GM08714 (cell line): Measurements from ENCODE around the gene CENPA.
"Not testable (repeated sequence)": the region's sequence is repeated elsewhere in the genome, so short reads cannot be mapped to it uniquely, and the experiment has no call there.

Experiments used
- H3K4me3 ChIP-seq: fragments of 200-500 bp; sonication (Bioruptor generic); 2 replicates; pipeline ENCODE4 v1.5.1; 2014; ENCODE audit warnings: mild to moderate bottlenecking, low read length, inconsistent platforms
- ZNF274 ChIP-seq: IDR thresholded peaks from 2 replicates; pipeline ENCODE4 v1.6.1; 2012; ENCODE audit warnings: mild to moderate bottlenecking, low read depth, low read length

CENPA gene

DNA sequence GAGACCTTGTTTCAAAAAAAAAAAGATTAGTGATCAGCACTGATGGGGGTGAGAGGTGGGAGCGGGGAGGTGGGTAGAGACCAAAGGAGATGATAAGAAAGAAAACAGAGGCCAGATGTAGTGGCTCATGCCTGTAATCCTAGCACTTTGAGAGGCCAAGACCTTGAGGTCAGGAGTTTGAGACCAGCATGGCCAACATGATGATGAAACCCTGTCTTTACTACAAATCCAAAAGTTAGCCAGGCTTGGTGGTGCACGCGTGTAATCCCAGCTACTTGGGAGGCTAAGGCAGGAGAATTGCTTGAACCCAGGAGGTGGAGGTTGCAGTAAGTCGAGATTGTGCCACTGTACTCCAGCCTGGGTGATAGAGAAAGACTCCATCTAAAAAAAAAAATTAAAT is 31.3 kb upstream of the CENPA start:
- no peak overlapping the region for H3K4me3 ChIP-seq
- no peak for TF ChIP-seq ZNF274

DNA sequence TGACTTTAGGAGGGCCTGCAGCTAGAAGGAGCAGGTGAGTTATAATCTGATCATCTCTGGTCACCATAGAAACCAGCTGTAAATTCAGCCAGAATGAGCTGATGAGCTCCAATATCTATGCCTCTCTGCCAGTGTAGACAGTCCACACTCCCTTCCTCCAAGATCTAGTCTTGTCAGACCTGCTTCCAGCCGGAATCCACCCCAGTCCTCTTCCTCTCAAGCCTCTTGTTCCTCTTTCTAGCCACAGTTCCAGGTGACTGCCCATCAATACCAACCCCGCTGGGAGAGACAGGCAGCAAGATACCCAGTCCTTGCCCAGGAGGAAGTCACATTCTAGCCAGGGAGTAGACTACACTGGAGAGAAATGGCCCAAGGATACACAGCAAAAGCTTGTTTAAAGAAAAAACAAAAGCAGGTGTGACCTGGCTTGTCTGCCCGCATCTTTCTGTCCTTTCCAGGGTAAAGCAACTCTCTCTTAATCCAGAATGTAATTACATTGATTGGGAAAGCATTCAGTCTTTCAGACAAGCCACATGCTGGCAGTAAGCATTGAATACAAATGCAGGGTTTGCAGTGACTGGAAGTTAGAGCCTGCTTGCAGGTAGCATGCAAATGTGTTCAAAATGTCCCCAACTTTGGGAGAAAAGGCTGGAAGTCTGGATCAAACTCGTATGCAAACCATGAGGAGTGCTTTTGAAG is 30.7 kb upstream of the CENPA start:
- H3K4me3 ChIP-seq = no peak overlapping the region
- no peak for TF ChIP-seq ZNF274

DNA sequence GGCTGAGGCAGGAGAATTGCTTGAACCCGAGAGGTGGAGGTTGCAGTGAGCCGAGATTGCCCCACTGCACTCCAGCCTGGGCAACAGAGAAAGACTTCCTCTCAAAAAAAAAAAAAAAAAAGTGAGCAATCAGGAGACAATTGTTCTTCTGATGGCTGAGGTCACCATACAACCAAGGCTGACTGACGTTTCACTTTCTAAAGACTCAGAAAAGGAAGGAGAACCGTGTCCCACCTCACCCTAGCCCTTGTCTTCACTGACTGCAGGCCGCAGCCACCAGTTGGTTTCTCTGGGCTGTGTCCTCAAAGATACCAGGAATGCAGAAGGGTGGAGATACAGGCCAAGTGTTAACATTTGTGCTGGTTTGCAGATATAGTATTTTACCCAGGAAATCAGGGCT is 29.5 kb upstream of the CENPA start:
- no peak for TF ChIP-seq ZNF274
- no peak overlapping the region for H3K4me3 ChIP-seq

DNA sequence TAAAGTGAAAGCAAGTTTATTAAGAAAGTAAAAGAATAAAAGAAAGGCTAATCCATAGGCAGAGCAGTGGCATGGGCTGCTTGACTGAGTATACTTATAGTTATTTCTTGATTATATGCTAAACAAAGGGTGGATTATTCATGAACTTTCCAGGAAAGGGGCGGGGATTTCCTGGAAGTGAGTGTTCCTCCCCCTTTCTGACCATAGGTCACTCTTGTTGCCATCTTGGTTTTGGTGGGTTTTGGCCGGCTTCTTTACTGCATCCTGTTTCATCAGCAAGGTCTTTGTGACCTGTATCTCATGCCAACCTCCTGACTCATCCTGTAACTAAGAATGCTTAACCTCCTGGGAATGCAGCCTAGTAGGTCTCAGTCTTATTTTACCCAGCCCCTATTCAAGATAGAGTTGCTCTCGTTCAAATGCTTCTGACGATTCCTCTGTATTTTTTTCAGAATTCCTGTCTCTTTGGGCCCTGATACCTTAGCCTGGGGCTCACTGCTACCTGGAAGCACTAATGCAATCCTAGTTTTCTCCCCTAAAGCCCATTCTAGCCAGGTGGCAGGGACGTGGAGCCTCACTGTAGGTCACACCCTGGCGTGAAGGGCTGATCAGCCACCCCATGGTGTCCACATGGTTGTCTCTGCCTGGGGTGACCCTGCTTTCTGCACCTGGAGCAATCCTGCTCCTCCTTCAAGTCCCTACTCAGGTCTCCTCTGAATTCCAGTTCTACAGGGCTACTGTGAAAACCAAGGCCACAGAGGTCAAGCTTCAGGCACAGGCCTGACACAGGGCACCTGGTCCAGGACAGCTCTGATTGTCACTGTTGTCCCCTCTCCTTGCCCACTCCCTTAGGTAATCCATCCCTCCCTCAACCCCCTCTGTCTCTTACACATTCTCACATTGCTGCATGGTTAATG is 27.7 kb upstream of the CENPA start:
- H3K4me3 ChIP-seq = no peak overlapping the region
- TF ChIP-seq ZNF274 = no peak

DNA sequence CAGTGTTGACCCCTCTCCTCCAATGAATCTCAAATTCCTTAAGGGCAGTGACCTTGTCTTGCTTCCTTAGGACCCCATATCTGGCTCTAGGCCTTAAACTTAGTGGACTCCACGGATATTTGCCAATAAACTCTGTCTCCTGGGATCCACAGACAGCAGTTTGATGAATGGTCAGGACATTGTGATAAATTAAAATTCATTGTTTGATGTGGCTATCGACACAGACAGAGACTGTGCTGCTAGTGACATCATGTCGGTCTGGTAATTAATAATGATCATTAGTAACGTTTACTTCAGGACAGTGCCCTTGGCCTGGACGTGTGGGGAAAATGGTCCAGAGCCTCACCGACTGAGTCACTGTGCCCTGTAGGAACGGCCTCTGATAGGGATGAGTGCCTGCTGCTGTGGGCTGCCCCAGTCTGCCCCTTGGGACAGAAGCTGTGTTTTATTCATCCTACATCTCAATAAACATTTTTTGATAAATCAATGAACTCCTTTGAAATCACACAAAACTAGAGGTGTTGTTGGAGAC is 27.0 kb upstream of the CENPA start:
- TF ChIP-seq ZNF274 = no peak
- H3K4me3 ChIP-seq = no peak overlapping the region

DNA sequence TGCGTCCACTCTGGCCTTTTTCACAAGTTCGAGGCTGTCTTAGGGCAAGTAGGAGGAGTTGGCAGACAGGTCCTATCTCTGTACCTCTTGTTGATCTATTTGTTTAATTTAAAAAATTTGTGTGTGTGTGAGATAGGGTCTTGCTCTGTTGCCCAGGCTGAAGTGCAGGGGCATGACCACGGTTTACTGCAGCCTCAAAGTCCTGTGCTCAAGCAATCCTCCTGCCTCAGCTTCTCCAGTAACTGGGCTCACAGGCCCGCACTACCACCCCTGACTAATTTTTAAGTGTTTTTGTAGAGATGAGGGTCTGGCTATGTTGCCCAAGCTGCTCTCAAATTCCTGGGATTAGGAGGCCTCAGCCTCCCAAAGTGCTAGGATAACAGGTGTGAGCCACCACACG is 26.0 kb upstream of the CENPA start:
- no peak for TF ChIP-seq ZNF274
- H3K4me3 ChIP-seq = no peak overlapping the region

DNA sequence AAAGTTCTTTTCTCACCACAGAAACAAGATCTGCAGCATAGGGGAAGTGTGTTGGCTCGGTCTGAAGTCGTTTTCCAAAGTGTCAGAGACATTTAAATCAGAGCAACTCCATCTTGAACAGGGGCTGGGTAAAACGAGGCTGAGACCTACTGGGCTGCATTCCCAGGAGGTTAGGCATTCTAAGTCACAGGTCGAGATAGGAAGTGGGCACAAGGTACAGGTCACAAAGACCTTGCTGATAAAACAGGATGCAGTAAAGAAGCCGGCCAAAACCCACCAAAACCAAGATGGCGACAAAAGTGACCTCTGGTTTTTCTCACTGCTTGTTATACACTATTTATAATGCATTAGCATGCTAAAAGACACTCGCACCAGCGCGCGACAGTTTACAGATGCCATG is 24.9 kb upstream of the CENPA start:
- H3K4me3 ChIP-seq = not testable (repeated sequence)

DNA sequence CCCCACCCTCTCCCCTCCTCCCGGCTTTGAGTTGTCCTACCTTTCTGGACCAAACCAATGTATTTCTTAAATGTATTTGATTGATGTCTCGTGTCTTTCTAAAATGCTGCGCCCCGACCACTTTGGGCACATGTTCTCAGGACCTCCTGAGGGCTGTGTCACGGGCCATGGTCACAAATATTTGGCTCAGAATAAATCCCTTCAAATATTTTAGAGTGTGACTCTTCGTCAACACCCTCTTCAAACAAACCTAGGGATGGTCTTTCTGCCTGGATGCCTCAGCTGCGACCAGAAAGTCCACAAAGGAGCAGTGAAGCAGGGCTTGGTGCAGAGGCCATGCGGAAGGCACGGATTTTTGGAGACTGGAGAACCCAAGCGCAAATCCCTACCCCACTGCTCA is 22.8 kb upstream of the CENPA start:
- no peak overlapping the region for H3K4me3 ChIP-seq
- TF ChIP-seq ZNF274 = no peak

DNA sequence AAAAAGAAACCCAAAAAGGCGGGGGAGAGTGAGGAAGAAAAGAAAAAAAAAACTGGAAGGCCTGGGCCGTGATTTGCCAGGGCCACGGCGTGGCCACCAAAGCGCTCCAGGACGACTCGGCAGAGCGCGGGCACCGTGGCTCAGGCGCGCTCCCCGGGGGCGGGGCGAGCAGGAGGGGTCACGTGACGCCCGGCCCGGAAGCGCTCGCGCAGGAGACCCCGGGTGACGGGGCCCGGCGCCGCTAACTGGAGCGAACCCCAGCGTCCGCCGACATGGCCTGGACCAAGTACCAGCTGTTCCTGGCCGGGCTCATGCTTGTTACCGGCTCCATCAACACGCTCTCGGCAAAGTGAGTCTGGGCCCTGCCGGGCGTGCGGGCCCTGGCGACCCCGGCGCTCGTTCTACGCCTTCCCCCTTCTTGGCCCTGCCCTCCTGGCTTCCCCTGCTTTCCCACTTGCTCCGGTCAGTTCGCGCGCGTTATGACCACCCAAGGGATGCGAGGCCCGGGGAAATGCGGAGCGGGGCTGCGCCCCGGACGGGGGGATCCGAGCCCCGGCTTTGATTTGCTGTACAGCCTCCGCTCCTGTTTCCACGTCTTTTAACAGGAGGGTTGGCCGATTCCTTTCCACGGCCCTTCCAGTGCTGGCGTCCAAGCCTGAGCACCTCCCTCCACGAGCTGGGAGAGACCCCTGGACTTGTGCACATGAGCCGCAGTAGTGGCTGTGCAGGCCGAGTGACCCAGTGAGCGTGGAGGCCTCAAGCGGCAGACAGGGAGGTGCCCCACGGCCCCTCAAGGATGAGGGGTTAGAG is 21.6 kb upstream of the CENPA start, which contains the start of gene SLC35F6:
TSS of gene SLC35F6 (plus strand) at position 207 of the 810 bp plus-strand sequence. CDS start at position 273, 66 bp downstream.
- peak within 1 kb of the TSS; percentile 82 for H3K4me3 ChIP-seq
- no peak for TF ChIP-seq ZNF274

DNA sequence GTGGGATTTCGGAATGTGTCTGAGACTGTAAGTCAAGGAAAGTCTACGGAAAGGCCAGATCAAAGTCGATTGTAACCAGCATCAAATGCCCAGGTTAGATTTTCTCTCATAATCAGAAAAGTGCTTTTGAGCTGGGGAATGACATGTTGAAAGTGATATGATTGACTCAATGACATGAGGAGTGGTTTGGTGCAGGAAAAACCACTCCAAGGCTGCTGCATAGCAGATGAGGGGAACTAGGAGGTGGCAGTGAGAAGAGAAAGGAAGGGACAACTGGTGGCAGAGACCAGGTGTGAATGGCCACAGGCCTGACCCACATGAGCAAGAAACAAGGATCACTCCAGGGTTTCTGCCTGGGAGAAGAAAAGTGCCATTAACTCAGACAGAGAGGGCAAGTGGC is 20.9 kb upstream of the CENPA start:
- no peak for TF ChIP-seq ZNF274
- peak overlapping the region; percentile 82 for H3K4me3 ChIP-seq

DNA sequence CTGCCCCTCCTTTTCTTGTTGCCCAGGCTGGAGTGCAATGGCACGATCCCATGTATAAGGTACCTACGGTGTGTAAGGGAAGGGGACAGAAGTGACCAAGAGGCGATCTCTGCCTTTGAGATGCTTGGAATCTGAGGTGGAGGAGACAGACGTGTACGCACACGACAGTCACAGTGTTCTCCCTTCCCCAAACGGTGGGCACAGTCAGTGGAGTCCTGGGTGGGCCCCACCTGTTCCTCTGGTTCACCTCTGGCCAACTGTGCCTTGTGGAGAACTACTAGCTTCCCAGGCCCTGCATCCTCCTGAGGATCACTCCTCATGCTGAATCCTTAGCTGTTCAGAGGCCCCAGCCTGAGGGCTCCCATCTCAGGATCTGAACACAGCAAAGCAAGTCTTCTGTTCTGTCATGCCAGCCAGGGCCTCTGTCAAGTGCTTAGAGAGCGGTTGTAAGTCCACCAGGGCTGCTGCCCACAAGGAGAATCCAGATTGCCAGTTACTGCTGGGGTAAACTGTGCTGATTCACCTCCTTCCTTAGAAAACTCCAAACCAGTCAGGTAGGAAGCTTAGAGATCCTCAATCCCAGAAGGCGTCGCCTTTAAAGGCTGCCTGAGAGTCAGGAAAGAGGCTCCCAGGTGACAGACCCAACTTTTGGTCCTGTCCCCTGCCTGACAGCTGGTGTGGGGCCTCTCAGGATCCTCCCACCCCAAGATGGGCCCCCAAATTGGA is 20.2 kb upstream of the CENPA start:
- peak overlapping the region; percentile 82; the same call in 1 of the 2 replicates for H3K4me3 ChIP-seq
- TF ChIP-seq ZNF274 = no peak

DNA sequence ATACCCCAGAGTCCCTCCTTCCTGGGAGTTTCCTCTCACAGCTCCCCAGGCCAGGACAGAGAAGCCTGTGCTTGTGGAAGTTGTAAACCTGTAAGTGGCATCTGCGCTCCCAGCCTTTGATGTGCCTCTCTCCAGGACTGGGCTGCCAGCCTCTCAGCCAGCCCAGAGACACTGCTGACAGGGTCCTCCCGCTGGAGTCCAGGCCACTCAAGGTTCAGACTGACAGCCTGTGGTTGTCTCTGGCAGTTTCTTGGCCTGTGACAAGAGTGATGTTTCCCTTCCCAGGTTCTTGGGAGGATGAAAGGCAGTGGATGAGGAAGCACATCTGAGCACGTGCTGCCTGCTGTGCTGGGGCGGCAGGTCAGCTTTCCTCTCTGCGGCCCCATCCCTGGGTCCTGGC is 18.7 kb upstream of the CENPA start:
- no peak overlapping the region for H3K4me3 ChIP-seq
- TF ChIP-seq ZNF274 = no peak

DNA sequence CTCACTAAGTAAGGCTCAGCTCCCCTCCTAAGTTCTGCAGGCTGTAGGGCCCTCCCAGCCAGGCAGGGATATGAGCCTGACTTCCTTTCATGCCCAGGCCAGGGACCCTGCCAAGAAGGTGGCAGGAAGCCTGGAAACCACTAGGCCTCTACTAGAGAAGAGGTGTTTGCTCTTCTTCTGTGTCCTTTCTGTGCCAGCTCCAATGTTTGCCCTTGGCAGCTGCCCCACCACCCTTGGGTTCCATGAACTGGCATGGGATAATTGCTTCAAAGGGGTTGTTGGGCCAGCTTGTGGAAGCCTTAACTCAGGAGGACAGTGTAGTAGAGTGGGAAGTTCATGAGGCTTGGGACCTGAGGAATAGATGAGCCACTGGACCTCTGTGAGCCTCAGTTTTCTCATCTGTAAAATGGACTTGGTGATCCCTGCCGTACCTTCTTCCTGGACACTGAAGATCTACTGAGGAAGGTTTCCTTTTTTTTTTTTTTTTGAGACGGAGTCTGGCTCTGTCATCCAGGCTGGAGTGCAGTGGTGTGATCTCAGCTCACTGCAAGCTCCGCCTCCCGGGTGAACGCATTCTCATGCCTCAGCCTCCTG is 17.9 kb upstream of the CENPA start:
- H3K4me3 ChIP-seq = no peak overlapping the region
- no peak for TF ChIP-seq ZNF274
